HG03575 (cell line): Measurements from ENCODE around the gene ZNF282.

ENCODE experiments used
- ATAC-seq: cut with Tn5 transposase; IDR thresholded peaks from one replicate; pipeline ENCODE4 v1.9.1; 2021; ENCODE audit not compliant: unreplicated experiment, insufficient number of reproducible peaks, low FRiP score; ENCODE audit errors: extremely low read depth

ZNF282 gene

GRCh38 chr7:149188213-149188612 lies 7.1 kb upstream of the ZNF282 start:
- no peak for ATAC-seq

- no peak for ATAC-seq
These were observed 6.6 kb upstream of the ZNF282 start for GRCh38 chr7:149188637-149189259.

GRCh38 chr7:149191851-149192250 lies 3.5 kb upstream of the ZNF282 start:
- ATAC-seq: no peak

GRCh38 chr7:149194799-149195179 lies 557 bp upstream of the ZNF282 start:
- no peak for ATAC-seq

- ATAC-seq: no peak
These were observed 882 bp downstream of the ZNF282 start for GRCh38 chr7:149196151-149196704.

GRCh38 chr7:149196705-149197171 lies 1.4 kb downstream of the ZNF282 start:
- no peak for ATAC-seq

GRCh38 chr7:149197675-149198074 lies 2.3 kb downstream of the ZNF282 start:
- no peak for ATAC-seq

- no peak for ATAC-seq
These were observed 2.9 kb downstream of the ZNF282 start for GRCh38 chr7:149198161-149198816.

GRCh38 chr7:149199234-149199995 lies 4.1 kb downstream of the ZNF282 start:
- ATAC-seq: no peak

GRCh38 chr7:149202831-149203231 lies 7.5 kb downstream of the ZNF282 start:
- ATAC-seq: no peak

GRCh38 chr7:149205690-149206381 lies 10.5 kb downstream of the ZNF282 start:
- no peak for ATAC-seq

- ATAC-seq: no peak
These were observed 12.1 kb downstream of the ZNF282 start for GRCh38 chr7:149207324-149208035.

- no peak for ATAC-seq
These were observed 14.3 kb downstream of the ZNF282 start for GRCh38 chr7:149209518-149210269.

GRCh38 chr7:149210551-149210950 lies 15.2 kb downstream of the ZNF282 start:
- no peak for ATAC-seq

GRCh38 chr7:149214020-149214720 lies 18.8 kb downstream of the ZNF282 start:
- no peak for ATAC-seq

GRCh38 chr7:149216402-149216801 lies 21.1 kb downstream of the ZNF282 start:
- ATAC-seq: no peak

- ATAC-seq: no peak
These were observed 22.2 kb downstream of the ZNF282 start for GRCh38 chr7:149217570-149217969.
